ENCODE measurements around the gene ZFAND5.

Gene ZFAND5

GRCh38 chr9:72315510-72316311 is 49.3 kb downstream of the ZFAND5 start:
- peak; percentile 44 for DNase-seq

- DNase-seq, result no peak
Measured at GRCh38 chr9:72315089-72315509, 49.9 kb downstream of the ZFAND5 start.

GRCh38 chr9:72313507-72313906 is 51.5 kb downstream of the ZFAND5 start:
- DNase-seq, result no peak

GRCh38 chr9:72312386-72312987 is 52.5 kb downstream of the ZFAND5 start:
- DNase-seq, result no peak

GRCh38 chr9:72309364-72310133 is 55.5 kb downstream of the ZFAND5 start:
- DNase-seq, result no peak

GRCh38 chr9:72306761-72307160 is 58.2 kb downstream of the ZFAND5 start:
- no peak for DNase-seq

GRCh38 chr9:72305707-72306106 is 59.3 kb downstream of the ZFAND5 start:
- no peak for DNase-seq

GRCh38 chr9:72305102-72305546 is 59.9 kb downstream of the ZFAND5 start:
- peak; percentile 58 for DNase-seq

GRCh38 chr9:72304538-72304937 is 60.5 kb downstream of the ZFAND5 start:
- DNase-seq, result no peak

Measured in DMS153 (cell line).